Endothelial cell of umbilical vein (primary cell): ENCODE results near the gene DIDO1. TPM values are rescaled to one million over a fixed set of nuclear protein-coding genes. Genes with fewer than 3 reads are reported as not detected.

Experiments used
- BruUV-seq: library from RNA; stranded (reverse); fragments of 400-500 nt; replicated peaks from 2 replicates; lab custom pipeline; 2021; lab: Mats Ljungman, UMichigan
- CTCF ChIA-PET: fragments of 300-600, 350-600 bp; sonication (Branson Sonifier 250); formaldehyde crosslinking; loops from one replicate; lab custom pipeline; 2021; ENCODE audit warnings: antibody characterized with exemption, inconsistent platforms; lab: Charles Lee
- POLR2A ChIA-PET: fragments of 300-600, 350-600 bp; sonication (Branson Sonifier 250); formaldehyde crosslinking; loops from one replicate; lab custom pipeline; 2021; ENCODE audit warnings: antibody characterized with exemption, inconsistent platforms; lab: Charles Lee
- DNase-seq: peaks from one replicate; pipeline ENCODE4 v3.0.0-alpha.2; 2011; ENCODE audit warnings: low read depth, low spot score
- FAIRE-seq: peaks from 2 replicates; lab custom pipeline; 2011; peaks lifted over from hg19 to GRCh38; lab: Jason Lieb, UNC
- H2AFZ ChIP-seq: 2 replicates; pipeline ENCODE4 v1.6.0; 2012; ENCODE audit warnings: low read depth, low read length, control low read depth, inconsistent platforms
- H3K27ac ChIP-seq: 2 replicates; pipeline ENCODE4 v1.5.1; 2011; ENCODE audit warnings: low read depth, mild to moderate bottlenecking, control low read depth, low read length, moderate library complexity; ENCODE audit not compliant: insufficient read depth
- H3K27me3 ChIP-seq, 2 experiments: 2 replicates each; pipeline versions ENCODE4 v1.6.0 to v1.6.1; 2011; ENCODE audit warnings: low read length in 2 of 2, mixed read lengths in 1 of 2; ENCODE audit not compliant: control insufficient read depth in 2 of 2, insufficient read depth in 2 of 2
- H3K36me3 ChIP-seq, 2 experiments: 2 replicates in 1 of 2; 3 replicates in 1 of 2; pipeline ENCODE4 v1.5.1; 2011; ENCODE audit warnings: low read length in 2 of 2, mild to moderate bottlenecking in 1 of 2, moderate library complexity in 1 of 2; ENCODE audit not compliant: control insufficient read depth in 2 of 2, insufficient read depth in 2 of 2; ENCODE audit errors: extremely low read depth in 1 of 2
- H3K4me1 ChIP-seq: 3 replicates; pipeline ENCODE4 v1.5.1; 2011; ENCODE audit warnings: mild to moderate bottlenecking, low read length; ENCODE audit not compliant: control insufficient read depth, insufficient read depth; ENCODE audit errors: extremely low read depth
- H3K4me2 ChIP-seq: 2 replicates; pipeline ENCODE4 v1.6.1; 2011; ENCODE audit warnings: low read length, control low read depth, mixed read lengths; ENCODE audit not compliant: insufficient read depth
- H3K4me3 ChIP-seq, 3 experiments: fragments of 200-600 bp in 1 of 3; sonication (generic), shearing (Covaris generic) in 1 of 3; replicated peaks in 1 of 3; 2 replicates each; pipeline ENCODE4 v1.5.1; 2011 to 2016; ENCODE audit warnings: control low read depth in 3 of 3, low read length in 3 of 3, mild to moderate bottlenecking in 2 of 3, inconsistent platforms in 1 of 3, low read depth in 1 of 3, moderate library complexity in 1 of 3; ENCODE audit not compliant: insufficient read depth in 1 of 3
- H3K79me2 ChIP-seq: 2 replicates; pipeline ENCODE4 v1.6.0; 2012; ENCODE audit warnings: low read length, inconsistent platforms; ENCODE audit not compliant: control insufficient read depth, insufficient read depth
- H3K9ac ChIP-seq: replicated peaks from 2 replicates; pipeline ENCODE3; 2011; ENCODE audit warnings: low read length, control low read depth; ENCODE audit not compliant: insufficient read depth; ENCODE audit errors: extremely low read depth
- H3K9me1 ChIP-seq: replicated peaks from 3 replicates; pipeline ENCODE4 v1.6.0; 2011; ENCODE audit warnings: mild to moderate bottlenecking, low read length; ENCODE audit not compliant: control insufficient read depth, insufficient read depth; ENCODE audit errors: extremely low read depth
- H3K9me3 ChIP-seq: replicated peaks from 2 replicates; pipeline ENCODE4 v1.5.1; 2012; ENCODE audit warnings: low read length, inconsistent platforms; ENCODE audit not compliant: control insufficient read depth, insufficient read depth
- H4K20me1 ChIP-seq: replicated peaks from 2 replicates; pipeline ENCODE3; 2011; ENCODE audit warnings: mild to moderate bottlenecking, low read length; ENCODE audit not compliant: control insufficient read depth, insufficient read depth; ENCODE audit errors: extremely low read depth
- CTCF ChIP-seq, 2 donors: IDR thresholded peaks; 1 replicate in 1 of 2; 2 replicates in 1 of 2; pipeline ENCODE4 v1.5.1; 2011; ENCODE audit warnings: low read length in 2 of 2, mild to moderate bottlenecking in 2 of 2, moderate library complexity in 2 of 2, control low read depth in 1 of 2, inconsistent platforms in 1 of 2, low read depth in 1 of 2; ENCODE audit not compliant: insufficient read depth in 1 of 2; ENCODE audit errors: extremely low read depth in 1 of 2
- EZH2 ChIP-seq: IDR thresholded peaks from 2 replicates; pipeline ENCODE4 v1.6.1; 2012; ENCODE audit warnings: borderline replicate concordance, low read depth, mild to moderate bottlenecking, moderate library complexity, low read length, inconsistent platforms; ENCODE audit not compliant: severe bottlenecking
- FOS ChIP-seq: IDR thresholded peaks from 2 replicates; pipeline ENCODE4 v1.6.1; 2011; ENCODE audit warnings: mild to moderate bottlenecking, low read length, moderate library complexity, borderline replicate concordance; ENCODE audit not compliant: insufficient read depth
- GATA2 ChIP-seq: IDR thresholded peaks from 2 replicates; pipeline ENCODE4 v1.7.0; 2011; ENCODE audit warnings: low read depth, mild to moderate bottlenecking, moderate library complexity, mixed read lengths, low read length; ENCODE audit not compliant: insufficient read length, insufficient read depth
- JUN ChIP-seq: IDR thresholded peaks from 2 replicates; pipeline ENCODE4 v1.6.1; 2011; ENCODE audit warnings: borderline replicate concordance, low read depth; ENCODE audit not compliant: insufficient read length, insufficient read depth
- MAX ChIP-seq: IDR thresholded peaks from 2 replicates; pipeline ENCODE4 v1.6.1; 2011; ENCODE audit not compliant: insufficient read depth, insufficient read length
- MYC ChIP-seq: IDR thresholded peaks from one replicate; pipeline ENCODE4 v1.6.1; 2011; ENCODE audit warnings: mild to moderate bottlenecking, low read depth, low read length
- POLR2A ChIP-seq: IDR thresholded peaks from 2 replicates; pipeline ENCODE4 v1.6.1; 2012; ENCODE audit warnings: low read depth, mild to moderate bottlenecking, control low read depth, low read length
- POLR2AphosphoS5 ChIP-seq: IDR thresholded peaks from 2 replicates; pipeline ENCODE4 v1.6.1; 2012; ENCODE audit warnings: low read depth, mild to moderate bottlenecking, control low read depth, low read length, moderate library complexity; ENCODE audit not compliant: insufficient read depth
- dilution Hi-C: fragments of 300-500 bp; cut with MboI; formaldehyde crosslinking; loops from one replicate; pipeline ENCODE4 v1.15.0; 2019; ENCODE audit warnings: low sequenced_read_pairs; ENCODE audit not compliant: extremely low pct_ligation_motif_present
- intact Hi-C: fragments of 100-400 bp; cut with micrococcal nuclease; formaldehyde crosslinking; loops from one replicate; pipeline ENCODE4 v1.10.0; 2022
- polyA plus RNA-seq, 4 experiments: library from polyadenylated mRNA; depleted of rRNA in 3 of 4; stranded (reverse) in 3 of 4; unstranded in 1 of 4; fragments of >200 nt; gene quantifications; 2 replicates each; pipeline versions ENCODE4 v1.2.1 to v1.2.3, GENCODE V29; 2011 to 2012; ENCODE audit warnings: missing spikeins in 1 of 4
- total RNA-seq: library from RNA; stranded (reverse); gene quantifications from 2 replicates; pipeline ENCODE4 v1.2.3, GENCODE V29; 2021

Gene DIDO1
- total and polyA plus RNA-seq, 2 donors (not counting 3 experiments of a cell fraction or from before 2014, with no cell fraction given), result 22.1 to 51.2 TPM

- intact Hi-C loops (no loop called here), dilution Hi-C loops (no loop called here)
- FAIRE-seq (no peak), DNase-seq (no peak)
- Histone ChIP-seq H3K9me1 (no peaks in the 10 kb centered on the region), H3K4me3 (no peak overlapping the region), H3K27me3 (no peaks in the 10 kb centered on the region), H3K9ac (no peak overlapping the region), H4K20me1 (no peaks in the 10 kb centered on the region), H3K27ac (no peak overlapping the region), H3K4me2 (no peak overlapping the region), H3K4me1 (no peaks in the 10 kb centered on the region), H3K36me3 (peaks cover 28 to 42% of the 10 kb centered on the region in 2 experiments), H3K79me2 (no peaks in the 10 kb centered on the region), H2AFZ (no peak overlapping the region), H3K9me3 (no peaks in the 10 kb centered on the region)
- ChIA-PET POLR2A (no interaction called here), CTCF (interaction anchor here (1.1 to 1.7 kb wide), 4 partner anchors 12 to 78 kb away, joined by 3 to 4 read pairs (median 4); no protein-coding TSS in a partner anchor)
- TF ChIP-seq EZH2, result no peak
- TF ChIP-seq JUN, result no peak
- no peak for TF ChIP-seq MYC
- TF ChIP-seq FOS, result no peak
- no peak for TF ChIP-seq POLR2A
- TF ChIP-seq POLR2AphosphoS5, result no peak
- no peak for TF ChIP-seq MAX
- no peak for TF ChIP-seq GATA2
- TF ChIP-seq CTCF (IDR thresholded peaks at IDR 0.05; ENCODE audit: extremely low read depth in 1 of 2, insufficient read depth in 1 of 2, low read depth in 1 of 2, low read length in 2 of 2), result no peak
- no TSS peak for BruUV-seq
Measured at GRCh38 chr20:62894261-62894660, 32.0 kb downstream of the DIDO1 start.
